Measurements from ENCODE around the gene GPR160.

Gene GPR160

GRCh38 chr3:170130532-170130931 lies 92.7 kb downstream of the GPR160 start:
- Histone ChIP-seq H3K79me2 (peaks cover 8% of the 10 kb centered on the region), H2AFZ (no peak overlapping the region), H3K9ac (no peak overlapping the region), H3K9me3 (ENCODE audit: control insufficient read depth, low read length) (no peaks in the 10 kb centered on the region), H3K4me2 (ENCODE audit: low read length) (no peak overlapping the region), H3K4me3 (ENCODE audit: low read depth, low read length) (no peak overlapping the region), H3K4me1 (peaks cover 5% of the 10 kb centered on the region), H3K36me3 (ENCODE audit: control insufficient read depth, insufficient read depth, low read length) (no peaks in the 10 kb centered on the region), H3K27me3 (ENCODE audit: control insufficient read depth, insufficient read depth, low read length) (no peaks in the 10 kb centered on the region), H3K27ac (no peak overlapping the region)
- no peak for TF ChIP-seq CTCF (IDR thresholded peaks at IDR 0.05)

- Histone ChIP-seq H3K9ac (no peak overlapping the region), H3K4me1 (peaks cover 5% of the 10 kb centered on the region), H3K27me3 (ENCODE audit: control insufficient read depth, insufficient read depth, low read length) (no peaks in the 10 kb centered on the region), H3K36me3 (ENCODE audit: control insufficient read depth, insufficient read depth, low read length) (no peaks in the 10 kb centered on the region), H3K4me2 (ENCODE audit: low read length) (no peak overlapping the region), H3K27ac (no peak overlapping the region), H3K4me3 (ENCODE audit: low read depth, low read length) (no peak overlapping the region), H2AFZ (no peak overlapping the region), H3K9me3 (ENCODE audit: control insufficient read depth, low read length) (no peaks in the 10 kb centered on the region), H3K79me2 (peaks cover 8% of the 10 kb centered on the region)
- no peak for TF ChIP-seq CTCF (IDR thresholded peaks at IDR 0.05)
Measured at GRCh38 chr3:170132335-170132734, 94.5 kb downstream of the GPR160 start.

Measured in parathyroid adenoma (tissue), 2 donors.